ENCODE results near the gene RASA4B.
"Not testable (repeated sequence)": the region's sequence is repeated elsewhere in the genome, so short reads cannot be mapped to it uniquely, and the experiment has no call there.

The RASA4B gene

DNA sequence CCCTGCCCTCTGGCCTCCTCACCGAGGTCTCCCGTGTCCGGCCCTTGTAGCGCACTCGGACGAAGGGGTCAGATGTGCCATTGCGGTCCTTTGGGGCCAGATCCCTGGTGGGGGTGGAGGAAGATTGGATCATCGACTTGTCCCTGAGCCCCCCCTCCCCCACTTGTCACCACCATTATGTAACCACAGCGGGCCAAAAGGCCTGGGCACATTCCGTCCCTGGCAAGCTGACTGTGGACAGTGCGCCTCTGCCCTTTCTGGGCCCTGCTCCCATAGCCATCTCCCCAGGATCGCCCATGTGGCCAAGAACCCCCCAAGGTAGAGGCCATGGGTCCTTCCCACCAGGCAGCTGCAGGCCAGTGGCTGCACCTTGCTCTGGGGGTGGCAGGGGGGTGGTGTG is 14.4 kb downstream of the RASA4B start:
- H3K4ac ChIP-seq (ENCODE audit: low read length); H2BK120ac ChIP-seq (ENCODE audit: low read depth, low read length); H2AK5ac ChIP-seq (ENCODE audit: low read depth, low read length); H3K4me3 ChIP-seq (ENCODE audit: low read length in 2 of 2); H3K27ac ChIP-seq (replicated peaks; ENCODE audit: low read length); H3K14ac ChIP-seq (ENCODE audit: low read length); H2BK12ac ChIP-seq (ENCODE audit: low read length); H3K4me1 ChIP-seq (ENCODE audit: control insufficient read depth in 2 of 2, insufficient read depth in 1 of 2, low read depth in 1 of 2, low read length in 2 of 2); H3K23ac ChIP-seq (ENCODE audit: low read depth, low read length, poor library complexity); H3K27me3 ChIP-seq (ENCODE audit: control insufficient read depth in 3 of 3, insufficient read depth in 3 of 3, low read depth in 1 of 3, low read length in 3 of 3); DNase-seq (ENCODE audit: low spot score); H4K91ac ChIP-seq (ENCODE audit: low read depth, low read length, poor library complexity); H3K9ac ChIP-seq (ENCODE audit: low read depth, low read length, poor library complexity); H2BK15ac ChIP-seq (ENCODE audit: low read length); H2AFZ ChIP-seq (ENCODE audit: low read length); H3K79me1 ChIP-seq (ENCODE audit: low read depth, low read length); H2BK5ac ChIP-seq (ENCODE audit: low read length); H3K4me2 ChIP-seq (ENCODE audit: insufficient read depth, low read length, poor library complexity, severe bottlenecking); H3K9me3 ChIP-seq (replicated peaks in 1 of 2; ENCODE audit: control insufficient read depth in 2 of 2, insufficient read depth in 1 of 2, low read depth in 1 of 2, low read length in 2 of 2); H4K8ac ChIP-seq (ENCODE audit: low read depth, low read length); H3K18ac ChIP-seq (ENCODE audit: low read length); H3K36me3 ChIP-seq (replicated peaks in 1 of 2; ENCODE audit: control insufficient read depth in 2 of 2, insufficient read depth in 2 of 2, low read length in 2 of 2): not testable (repeated sequence)
- no CpG with 5 or more reads among the region's 12 CpGs for WGBS, 2 donors (ENCODE audit: extremely low coverage in 2 of 2, insufficient read length in 2 of 2, insufficient replicate concordance in 1 of 2)

GRCh38 chr7:102498321-102498720 is 19.3 kb downstream of the RASA4B start:
- not testable (repeated sequence) for H3K36me3 ChIP-seq (replicated peaks in 1 of 2; ENCODE audit: control insufficient read depth in 2 of 2, insufficient read depth in 2 of 2, low read length in 2 of 2); H2BK12ac ChIP-seq (ENCODE audit: low read length); H4K91ac ChIP-seq (ENCODE audit: low read depth, low read length, poor library complexity); H3K27ac ChIP-seq (replicated peaks; ENCODE audit: low read length); DNase-seq (ENCODE audit: low spot score); H3K79me1 ChIP-seq (ENCODE audit: low read depth, low read length); H3K9ac ChIP-seq (ENCODE audit: low read depth, low read length, poor library complexity); H2BK15ac ChIP-seq (ENCODE audit: low read length); H2BK5ac ChIP-seq (ENCODE audit: low read length); H2AK5ac ChIP-seq (ENCODE audit: low read depth, low read length); H3K4me2 ChIP-seq (ENCODE audit: insufficient read depth, low read length, poor library complexity, severe bottlenecking); H3K4me3 ChIP-seq (ENCODE audit: low read length in 2 of 2); H2AFZ ChIP-seq (ENCODE audit: low read length); H3K14ac ChIP-seq (ENCODE audit: low read length); H3K9me3 ChIP-seq (replicated peaks in 1 of 2; ENCODE audit: control insufficient read depth in 2 of 2, insufficient read depth in 1 of 2, low read depth in 1 of 2, low read length in 2 of 2); H3K27me3 ChIP-seq (ENCODE audit: control insufficient read depth in 3 of 3, insufficient read depth in 3 of 3, low read depth in 1 of 3, low read length in 3 of 3); H3K18ac ChIP-seq (ENCODE audit: low read length); H2BK120ac ChIP-seq (ENCODE audit: low read depth, low read length); H3K4me1 ChIP-seq (ENCODE audit: control insufficient read depth in 2 of 2, insufficient read depth in 1 of 2, low read depth in 1 of 2, low read length in 2 of 2); H4K8ac ChIP-seq (ENCODE audit: low read depth, low read length); H3K4ac ChIP-seq (ENCODE audit: low read length); H3K23ac ChIP-seq (ENCODE audit: low read depth, low read length, poor library complexity)
- no CpG with 5 or more reads among the region's 16 CpGs for WGBS, 2 donors (ENCODE audit: extremely low coverage in 2 of 2, insufficient read length in 2 of 2, insufficient replicate concordance in 1 of 2)

DNA sequence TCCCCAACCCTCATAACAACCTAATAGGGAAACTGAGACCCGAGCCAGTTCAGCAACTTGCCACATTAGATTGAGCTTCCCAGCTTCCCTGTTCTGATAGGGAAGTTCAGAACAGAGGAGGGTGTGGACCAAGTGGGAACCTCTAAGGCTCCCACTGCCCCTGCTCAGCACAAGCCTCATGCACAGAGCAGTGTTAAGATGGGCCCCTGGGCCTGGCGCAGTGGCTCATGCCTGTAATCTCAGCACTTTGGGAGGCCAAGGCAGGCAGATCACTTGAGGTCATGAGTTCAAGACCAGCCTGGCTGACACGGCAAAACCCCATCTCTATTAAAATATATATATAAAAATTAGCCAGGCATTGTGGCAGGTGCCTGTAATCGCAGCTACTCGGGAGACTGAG is 20.3 kb downstream of the RASA4B start:
- H3K27me3 ChIP-seq (ENCODE audit: control insufficient read depth in 3 of 3, insufficient read depth in 3 of 3, low read depth in 1 of 3, low read length in 3 of 3); H3K27ac ChIP-seq (replicated peaks; ENCODE audit: low read length); H2AFZ ChIP-seq (ENCODE audit: low read length); H3K18ac ChIP-seq (ENCODE audit: low read length); H3K79me1 ChIP-seq (ENCODE audit: low read depth, low read length); H3K9ac ChIP-seq (ENCODE audit: low read depth, low read length, poor library complexity); H4K91ac ChIP-seq (ENCODE audit: low read depth, low read length, poor library complexity); H2BK15ac ChIP-seq (ENCODE audit: low read length); H2AK5ac ChIP-seq (ENCODE audit: low read depth, low read length); H3K36me3 ChIP-seq (replicated peaks in 1 of 2; ENCODE audit: control insufficient read depth in 2 of 2, insufficient read depth in 2 of 2, low read length in 2 of 2); DNase-seq (ENCODE audit: low spot score); H3K9me3 ChIP-seq (replicated peaks in 1 of 2; ENCODE audit: control insufficient read depth in 2 of 2, insufficient read depth in 1 of 2, low read depth in 1 of 2, low read length in 2 of 2); H3K4me1 ChIP-seq (ENCODE audit: control insufficient read depth in 2 of 2, insufficient read depth in 1 of 2, low read depth in 1 of 2, low read length in 2 of 2); H2BK12ac ChIP-seq (ENCODE audit: low read length); H3K4me2 ChIP-seq (ENCODE audit: insufficient read depth, low read length, poor library complexity, severe bottlenecking); H2BK5ac ChIP-seq (ENCODE audit: low read length); H3K4me3 ChIP-seq (ENCODE audit: low read length in 2 of 2); H2BK120ac ChIP-seq (ENCODE audit: low read depth, low read length); H3K23ac ChIP-seq (ENCODE audit: low read depth, low read length, poor library complexity); H4K8ac ChIP-seq (ENCODE audit: low read depth, low read length); H3K14ac ChIP-seq (ENCODE audit: low read length); H3K4ac ChIP-seq (ENCODE audit: low read length): not testable (repeated sequence)
- no CpG with 5 or more reads among the region's 5 CpGs for WGBS, 2 donors (ENCODE audit: extremely low coverage in 2 of 2, insufficient read length in 2 of 2, insufficient replicate concordance in 1 of 2)

GRCh38 chr7:102496861-102497260 is 20.7 kb downstream of the RASA4B start:
- H3K4ac ChIP-seq (ENCODE audit: low read length); H3K4me3 ChIP-seq (ENCODE audit: low read length in 2 of 2); H3K79me1 ChIP-seq (ENCODE audit: low read depth, low read length); H4K91ac ChIP-seq (ENCODE audit: low read depth, low read length, poor library complexity); H3K36me3 ChIP-seq (replicated peaks in 1 of 2; ENCODE audit: control insufficient read depth in 2 of 2, insufficient read depth in 2 of 2, low read length in 2 of 2); H3K23ac ChIP-seq (ENCODE audit: low read depth, low read length, poor library complexity); H3K14ac ChIP-seq (ENCODE audit: low read length); H3K18ac ChIP-seq (ENCODE audit: low read length); H2BK12ac ChIP-seq (ENCODE audit: low read length); H3K9ac ChIP-seq (ENCODE audit: low read depth, low read length, poor library complexity); H2BK15ac ChIP-seq (ENCODE audit: low read length); H3K27me3 ChIP-seq (ENCODE audit: control insufficient read depth in 3 of 3, insufficient read depth in 3 of 3, low read depth in 1 of 3, low read length in 3 of 3); H3K4me2 ChIP-seq (ENCODE audit: insufficient read depth, low read length, poor library complexity, severe bottlenecking); H2AK5ac ChIP-seq (ENCODE audit: low read depth, low read length); H2BK5ac ChIP-seq (ENCODE audit: low read length); H2AFZ ChIP-seq (ENCODE audit: low read length); DNase-seq (ENCODE audit: low spot score); H3K9me3 ChIP-seq (replicated peaks in 1 of 2; ENCODE audit: control insufficient read depth in 2 of 2, insufficient read depth in 1 of 2, low read depth in 1 of 2, low read length in 2 of 2); H4K8ac ChIP-seq (ENCODE audit: low read depth, low read length); H2BK120ac ChIP-seq (ENCODE audit: low read depth, low read length); H3K4me1 ChIP-seq (ENCODE audit: control insufficient read depth in 2 of 2, insufficient read depth in 1 of 2, low read depth in 1 of 2, low read length in 2 of 2); H3K27ac ChIP-seq (replicated peaks; ENCODE audit: low read length): not testable (repeated sequence)
- WGBS, 2 donors (ENCODE audit: extremely low coverage in 2 of 2, insufficient read length in 2 of 2, insufficient replicate concordance in 1 of 2), result no CpG with 5 or more reads among the region's 10 CpGs
